Panc1 (cell line): ENCODE data around the gene MS4A4A. TPM values are rescaled to one million over a fixed set of nuclear protein-coding genes. Genes with fewer than 3 reads are reported as not detected.

Experiments
- ATAC-seq: fragments of 200-7000 bp; cut with Tn5 transposase; 2 replicates; pipeline ENCODE4 v1.9.1; 2020; ENCODE audit warnings: mild to moderate bottlenecking, moderate library complexity
- BruUV-seq: library from RNA; stranded (reverse); fragments of 400-500 nt; replicated peaks from 2 replicates; lab custom pipeline; 2021; lab: Mats Ljungman, UMichigan
- CTCF ChIA-PET: fragments of 300-600 bp; sonication (Branson Sonifier 250); formaldehyde crosslinking; loops from one replicate; lab custom pipeline; 2022; ENCODE audit warnings: antibody characterized with exemption; lab: Charles Lee
- POLR2A ChIA-PET: fragments of 300-600 bp; sonication (Branson Sonifier 250); formaldehyde crosslinking; loops from one replicate; lab custom pipeline; 2022; ENCODE audit warnings: antibody characterized with exemption; lab: Charles Lee
- DNase-seq: peaks from one replicate; pipeline ENCODE4 v3.0.0-alpha.2; 2010; ENCODE audit warnings: low read depth, low spot score
- H3K27ac ChIP-seq: 2 replicates; pipeline ENCODE4 v1.5.1; 2011; ENCODE audit warnings: mild to moderate bottlenecking, low read length, inconsistent platforms
- H3K27me3 ChIP-seq: fragments of 200-500 bp; sonication (Bioruptor generic); 2 replicates; pipeline ENCODE4 v1.6.0; 2014; ENCODE audit warnings: low read length, inconsistent platforms; ENCODE audit not compliant: control insufficient read depth, insufficient read depth
- H3K36me3 ChIP-seq: fragments of 200-500 bp; sonication (Bioruptor generic); 2 replicates; pipeline ENCODE4 v1.5.1; 2014; ENCODE audit warnings: inconsistent platforms, mild to moderate bottlenecking, low read length, moderate library complexity; ENCODE audit not compliant: control insufficient read depth, insufficient read depth
- H3K4me1 ChIP-seq: 2 replicates; pipeline ENCODE4 v1.5.1; 2011; ENCODE audit warnings: inconsistent platforms, mild to moderate bottlenecking, low read length, moderate library complexity; ENCODE audit not compliant: control insufficient read depth, insufficient read depth
- H3K4me3 ChIP-seq, 2 experiments: 2 replicates each; pipeline ENCODE4 v1.5.1; 2011 to 2012; ENCODE audit warnings: low read depth in 2 of 2, low read length in 2 of 2, mild to moderate bottlenecking in 2 of 2, inconsistent platforms in 1 of 2, moderate library complexity in 1 of 2
- H3K9me3 ChIP-seq: fragments of 200-500 bp; sonication (Bioruptor generic); 2 replicates; pipeline ENCODE4 v1.5.1; 2014; ENCODE audit warnings: low read depth, mild to moderate bottlenecking, inconsistent platforms, low read length, moderate library complexity; ENCODE audit not compliant: control insufficient read depth, insufficient read depth
- POLR2AphosphoS5 ChIP-seq: IDR thresholded peaks from 2 replicates; pipeline ENCODE4 v1.6.1; 2012; ENCODE audit warnings: mild to moderate bottlenecking, low read depth, low read length, moderate library complexity
- SIN3A ChIP-seq: IDR thresholded peaks from 2 replicates; pipeline ENCODE4 v1.6.1; 2012; ENCODE audit warnings: low read depth, mild to moderate bottlenecking, low read length, moderate library complexity, borderline replicate concordance; ENCODE audit not compliant: insufficient read depth
- TCF7L2 ChIP-seq: IDR thresholded peaks from 2 replicates; pipeline ENCODE4 v1.6.1; 2011; ENCODE audit warnings: mild to moderate bottlenecking, low read depth, low read length, inconsistent platforms
- in situ Hi-C: cut with HindIII; loops from 2 replicates; pipeline ENCODE4 v1.10.0; 2016; ENCODE audit warnings: low sequenced_read_pairs, low pct_unique_long_range_greater_than_20kb
- intact Hi-C: fragments of 100-400 bp; cut with micrococcal nuclease; formaldehyde crosslinking; loops from one replicate; pipeline ENCODE4 v1.10.0; 2022; ENCODE audit not compliant: unreplicated experiment
- total RNA-seq: library from RNA; stranded (reverse); gene quantifications from one replicate; pipeline ENCODE4 v1.2.1, GENCODE V29; 2021; ENCODE audit not compliant: unreplicated experiment
- TF ChIP-seq, protein P1 (sequence below), 2 experiments: IDR thresholded peaks; 2 replicates each; pipeline ENCODE4 v1.6.1; 2011 to 2012; ENCODE audit warnings: low read depth in 2 of 2, control low read depth in 1 of 2, low read length in 1 of 2, mild to moderate bottlenecking in 1 of 2, moderate library complexity in 1 of 2; ENCODE audit not compliant: insufficient read depth in 1 of 2
- TF ChIP-seq, protein P2 (sequence below): fragments of 450-650 bp; IDR thresholded peaks from 2 replicates; pipeline ENCODE4 v1.5.1; 2017; ENCODE audit warnings: mild to moderate bottlenecking

Gene MS4A4A
- total RNA-seq, 1 experiment from 2014 or later, result not detected

DNA sequence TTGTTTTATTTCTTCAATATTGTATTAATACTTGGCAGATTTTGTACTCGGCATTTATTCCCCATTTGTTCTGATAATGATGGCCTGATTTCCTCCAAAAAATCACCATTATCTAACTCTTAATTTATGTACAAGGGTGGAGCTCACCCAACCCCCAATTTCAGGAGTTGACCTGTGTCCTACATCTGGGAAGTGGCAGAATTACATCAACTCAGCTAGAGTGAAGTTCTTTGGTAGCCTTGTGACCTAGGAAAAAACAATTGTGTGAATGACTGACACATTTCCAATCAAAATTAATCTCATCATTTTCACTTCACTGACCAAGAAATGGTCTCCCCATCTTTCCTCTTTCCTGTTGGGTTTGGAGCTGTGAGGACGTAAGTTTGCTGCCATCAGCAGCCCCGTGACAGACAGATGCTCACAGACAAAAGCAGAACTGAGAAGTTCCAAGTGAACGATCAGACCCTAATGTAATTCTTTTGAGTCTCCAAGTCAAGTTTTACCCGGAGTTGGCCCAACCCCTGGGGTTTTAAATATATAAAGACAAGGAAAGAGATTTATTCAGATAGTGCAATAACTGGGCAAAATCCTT is 30.0 kb downstream of the MS4A4A start:
- TF ChIP-seq POLR2AphosphoS5 (no peak), TCF7L2 (no peak), SIN3A (no peak)
- TF ChIP-seq, protein P1, sequence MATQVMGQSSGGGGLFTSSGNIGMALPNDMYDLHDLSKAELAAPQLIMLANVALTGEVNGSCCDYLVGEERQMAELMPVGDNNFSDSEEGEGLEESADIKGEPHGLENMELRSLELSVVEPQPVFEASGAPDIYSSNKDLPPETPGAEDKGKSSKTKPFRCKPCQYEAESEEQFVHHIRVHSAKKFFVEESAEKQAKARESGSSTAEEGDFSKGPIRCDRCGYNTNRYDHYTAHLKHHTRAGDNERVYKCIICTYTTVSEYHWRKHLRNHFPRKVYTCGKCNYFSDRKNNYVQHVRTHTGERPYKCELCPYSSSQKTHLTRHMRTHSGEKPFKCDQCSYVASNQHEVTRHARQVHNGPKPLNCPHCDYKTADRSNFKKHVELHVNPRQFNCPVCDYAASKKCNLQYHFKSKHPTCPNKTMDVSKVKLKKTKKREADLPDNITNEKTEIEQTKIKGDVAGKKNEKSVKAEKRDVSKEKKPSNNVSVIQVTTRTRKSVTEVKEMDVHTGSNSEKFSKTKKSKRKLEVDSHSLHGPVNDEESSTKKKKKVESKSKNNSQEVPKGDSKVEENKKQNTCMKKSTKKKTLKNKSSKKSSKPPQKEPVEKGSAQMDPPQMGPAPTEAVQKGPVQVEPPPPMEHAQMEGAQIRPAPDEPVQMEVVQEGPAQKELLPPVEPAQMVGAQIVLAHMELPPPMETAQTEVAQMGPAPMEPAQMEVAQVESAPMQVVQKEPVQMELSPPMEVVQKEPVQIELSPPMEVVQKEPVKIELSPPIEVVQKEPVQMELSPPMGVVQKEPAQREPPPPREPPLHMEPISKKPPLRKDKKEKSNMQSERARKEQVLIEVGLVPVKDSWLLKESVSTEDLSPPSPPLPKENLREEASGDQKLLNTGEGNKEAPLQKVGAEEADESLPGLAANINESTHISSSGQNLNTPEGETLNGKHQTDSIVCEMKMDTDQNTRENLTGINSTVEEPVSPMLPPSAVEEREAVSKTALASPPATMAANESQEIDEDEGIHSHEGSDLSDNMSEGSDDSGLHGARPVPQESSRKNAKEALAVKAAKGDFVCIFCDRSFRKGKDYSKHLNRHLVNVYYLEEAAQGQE (IDR thresholded peaks at IDR 0.05; ENCODE audit: insufficient read depth in 1 of 2, low read depth in 2 of 2, low read length in 1 of 2), result no peak
- TF ChIP-seq, protein P2, sequence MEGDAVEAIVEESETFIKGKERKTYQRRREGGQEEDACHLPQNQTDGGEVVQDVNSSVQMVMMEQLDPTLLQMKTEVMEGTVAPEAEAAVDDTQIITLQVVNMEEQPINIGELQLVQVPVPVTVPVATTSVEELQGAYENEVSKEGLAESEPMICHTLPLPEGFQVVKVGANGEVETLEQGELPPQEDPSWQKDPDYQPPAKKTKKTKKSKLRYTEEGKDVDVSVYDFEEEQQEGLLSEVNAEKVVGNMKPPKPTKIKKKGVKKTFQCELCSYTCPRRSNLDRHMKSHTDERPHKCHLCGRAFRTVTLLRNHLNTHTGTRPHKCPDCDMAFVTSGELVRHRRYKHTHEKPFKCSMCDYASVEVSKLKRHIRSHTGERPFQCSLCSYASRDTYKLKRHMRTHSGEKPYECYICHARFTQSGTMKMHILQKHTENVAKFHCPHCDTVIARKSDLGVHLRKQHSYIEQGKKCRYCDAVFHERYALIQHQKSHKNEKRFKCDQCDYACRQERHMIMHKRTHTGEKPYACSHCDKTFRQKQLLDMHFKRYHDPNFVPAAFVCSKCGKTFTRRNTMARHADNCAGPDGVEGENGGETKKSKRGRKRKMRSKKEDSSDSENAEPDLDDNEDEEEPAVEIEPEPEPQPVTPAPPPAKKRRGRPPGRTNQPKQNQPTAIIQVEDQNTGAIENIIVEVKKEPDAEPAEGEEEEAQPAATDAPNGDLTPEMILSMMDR, result no peak
- Histone ChIP-seq H3K4me1 (no peaks in the 10 kb centered on the region), H3K9me3 (no peaks in the 10 kb centered on the region), H3K4me3 (no peak overlapping the region), H3K36me3 (no peaks in the 10 kb centered on the region), H3K27me3 (no peaks in the 10 kb centered on the region; the same call in 1 of the 2 replicates), H3K27ac (no peak overlapping the region)
- in situ Hi-C loops, result no loop called here
- ChIA-PET POLR2A (no interaction called here), CTCF (no interaction called here)
- DNase-seq (no peak), ATAC-seq (no peak)
- no TSS peak for BruUV-seq
- intact Hi-C loops, result no loop called here

DNA sequence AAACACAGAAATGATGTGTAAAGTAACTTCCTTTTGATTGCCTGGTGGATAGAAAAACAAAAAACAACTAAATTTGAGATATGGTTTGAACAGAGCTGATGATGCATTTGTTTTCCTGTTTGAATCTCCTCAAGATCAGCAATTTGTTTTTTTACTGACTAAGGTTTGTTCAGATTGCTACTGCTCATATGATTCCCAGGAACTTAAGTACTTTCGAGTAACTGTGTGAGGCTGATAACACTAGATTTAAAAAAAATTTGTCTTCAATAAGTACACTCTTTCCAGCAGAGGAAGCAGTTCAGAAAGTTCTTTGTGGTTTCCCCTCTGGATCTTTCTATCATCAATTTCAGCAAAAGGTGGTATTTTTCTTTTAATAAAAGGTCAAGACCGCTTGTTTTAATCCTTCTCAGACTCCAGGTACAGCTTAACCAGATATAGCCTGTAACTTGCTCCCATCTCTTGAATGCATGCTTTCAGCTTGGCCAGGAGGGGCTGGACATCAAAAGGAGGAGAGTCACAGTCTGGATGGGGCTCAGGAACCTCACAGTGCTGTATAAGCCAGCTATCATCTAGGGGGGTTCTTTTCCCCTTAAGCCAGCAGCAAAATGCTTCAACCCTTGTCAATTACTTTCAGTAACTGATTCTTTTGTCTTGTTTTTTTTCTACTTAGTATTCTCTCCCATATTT is 34.3 kb downstream of the MS4A4A start:
- no peaks in the 10 kb centered on the region for H3K9me3 ChIP-seq
- BruUV-seq, result no TSS peak
- ATAC-seq (no peak), DNase-seq (no peak)
- TF ChIP-seq SIN3A (no peak), POLR2AphosphoS5 (no peak), TCF7L2 (no peak)
- TF ChIP-seq, protein P2, result no peak
- TF ChIP-seq, protein P1 (IDR thresholded peaks at IDR 0.05; ENCODE audit: insufficient read depth in 1 of 2, low read depth in 2 of 2, low read length in 1 of 2), result no peak
- H3K4me3 ChIP-seq, result no peak overlapping the region
- in situ Hi-C loops, result no loop called here
- H3K27me3 ChIP-seq, result no peaks in the 10 kb centered on the region; the same call in 1 of the 2 replicates
- H3K4me1 ChIP-seq, result no peaks in the 10 kb centered on the region
- CTCF ChIA-PET, result no interaction called here
- intact Hi-C loops, result no loop called here
- no peak overlapping the region for H3K27ac ChIP-seq
- H3K36me3 ChIP-seq, result no peaks in the 10 kb centered on the region
- POLR2A ChIA-PET, result no interaction called here
